Astrocyte of the hippocampus (primary cell): Measurements from ENCODE around the gene SAE1.
"Not testable (repeated sequence)": the region's sequence is repeated elsewhere in the genome, so short reads cannot be mapped to it uniquely, and the experiment has no call there.

Experiments
- DNase-seq: peaks from one replicate; pipeline ENCODE4 v3.0.0; 2011; ENCODE audit warnings: low read depth, low spot score

The SAE1 gene

DNA sequence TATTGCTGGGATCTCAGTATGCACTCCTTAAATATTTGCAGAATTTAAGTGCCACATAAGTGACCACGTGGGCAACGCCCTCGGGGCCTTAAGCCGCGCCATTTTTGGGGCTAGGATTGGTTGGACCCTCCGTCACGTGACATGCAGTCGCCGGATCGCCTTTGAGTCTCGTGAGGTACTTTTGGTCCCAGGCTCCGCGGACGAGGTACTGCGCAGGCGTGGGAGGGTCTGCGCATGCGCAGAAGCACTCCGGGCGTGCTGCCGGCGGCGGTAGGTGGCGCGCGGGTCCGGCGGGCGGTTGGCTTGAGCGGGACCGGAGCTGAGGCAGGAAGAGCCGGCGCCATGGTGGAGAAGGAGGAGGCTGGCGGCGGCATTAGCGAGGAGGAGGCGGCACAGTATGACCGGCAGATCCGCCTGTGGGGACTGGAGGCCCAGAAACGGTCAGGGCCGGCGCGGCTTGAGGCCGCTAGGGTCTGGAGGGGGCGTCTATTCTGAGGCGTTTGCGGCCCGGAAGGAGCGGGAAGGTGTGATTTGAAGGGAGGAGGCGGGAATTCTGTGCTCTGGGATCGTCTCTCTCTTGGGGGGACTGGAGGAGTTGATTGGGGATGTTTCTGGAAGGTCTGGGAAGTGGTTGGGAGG lies at the start of gene SAE1:
Gene SAE1, plus strand, starts transcription at position 247 of the 639 bp plus-strand sequence. Its CDS starts 96 bp downstream, at position 343.
- peak; percentile 99 for DNase-seq

DNA sequence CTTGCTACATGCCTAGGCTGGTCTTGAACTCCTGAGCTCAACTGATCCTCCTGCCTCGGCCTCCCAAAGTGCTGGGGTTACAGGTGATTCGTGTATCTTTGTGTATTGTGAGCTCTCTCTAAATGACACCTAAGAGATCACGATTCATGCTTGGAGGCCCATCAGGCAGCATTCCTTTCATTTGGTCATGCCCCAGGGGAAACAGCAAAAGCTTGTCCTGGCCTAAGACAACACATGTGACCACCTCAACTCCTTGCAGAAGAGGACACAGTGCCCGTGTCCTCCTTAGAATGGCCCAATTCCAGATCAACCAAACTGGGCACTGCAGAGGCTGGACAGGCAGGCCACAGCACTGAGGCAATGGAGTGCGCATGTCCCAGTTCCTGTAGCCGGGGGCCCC lies 49.5 kb upstream of the SAE1 start:
- no peak for DNase-seq

GRCh38 chr19:47082493-47082892 lies 48.1 kb upstream of the SAE1 start:
- no peak for DNase-seq

- DNase-seq, result no peak
These were observed 45.7 kb upstream of the SAE1 start for GRCh38 chr19:47084879-47085439.

DNA sequence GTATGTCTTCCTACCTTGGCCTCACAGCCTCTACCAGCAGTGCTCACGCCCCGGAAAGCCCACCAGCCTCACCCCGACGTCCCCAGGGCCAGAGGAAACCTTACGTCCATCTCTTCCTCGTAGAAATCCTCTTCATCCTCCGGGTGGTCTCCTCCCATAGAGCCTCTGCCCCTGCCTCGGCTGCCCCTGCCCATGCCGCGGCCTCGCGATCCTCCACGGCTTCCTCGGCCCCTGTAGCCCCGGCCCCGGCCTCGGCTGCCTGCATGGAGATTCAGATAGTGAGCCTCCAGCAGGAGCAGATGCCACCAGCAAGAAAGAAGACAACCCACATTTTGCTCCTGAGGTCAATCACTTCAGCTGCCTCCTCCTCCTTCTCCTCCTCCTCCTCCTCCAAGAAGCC lies 44.4 kb upstream of the SAE1 start:
- no peak for DNase-seq

GRCh38 chr19:47089767-47090350 lies 40.8 kb upstream of the SAE1 start:
- no peak for DNase-seq

DNA sequence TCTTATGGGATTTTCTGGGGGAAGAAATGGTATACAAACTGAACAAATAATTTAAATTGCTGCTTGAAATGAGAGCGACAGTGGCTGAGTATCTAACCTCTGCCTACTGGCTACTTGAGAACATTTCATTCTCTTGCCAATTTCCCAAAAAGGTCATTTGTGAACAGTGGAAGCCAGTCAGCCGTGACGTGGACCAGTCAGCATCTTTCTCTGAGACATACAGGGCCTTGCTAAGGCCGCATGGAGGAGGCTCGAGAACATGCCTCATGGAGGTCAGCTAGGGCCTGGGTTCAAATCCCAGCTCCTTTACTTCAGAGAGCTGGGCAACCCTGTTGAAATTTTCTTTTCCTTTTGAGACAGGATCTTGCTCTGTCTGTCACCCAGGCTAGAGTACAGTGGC lies 37.4 kb upstream of the SAE1 start:
- peak; percentile 30 for DNase-seq

DNA sequence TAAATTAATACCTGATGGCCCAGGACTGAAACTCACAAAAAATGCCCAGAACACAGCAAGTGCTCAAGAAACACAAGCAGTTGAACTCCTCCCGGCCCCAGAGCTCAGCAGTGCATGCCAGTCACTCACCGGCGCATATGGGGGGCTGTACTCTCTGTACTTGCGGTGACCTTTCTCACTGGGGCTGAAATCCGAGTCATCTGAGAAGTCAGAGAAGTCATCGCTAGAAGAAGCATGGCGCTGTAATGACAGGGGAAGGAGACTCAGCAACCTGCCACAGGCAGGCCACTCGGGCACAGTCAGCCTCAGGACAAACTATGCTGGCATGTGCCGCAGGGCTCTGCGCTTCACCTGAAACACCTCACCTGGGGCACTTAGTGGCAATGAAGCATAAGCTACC lies 36.8 kb upstream of the SAE1 start:
- DNase-seq, result peak; percentile 20

DNA sequence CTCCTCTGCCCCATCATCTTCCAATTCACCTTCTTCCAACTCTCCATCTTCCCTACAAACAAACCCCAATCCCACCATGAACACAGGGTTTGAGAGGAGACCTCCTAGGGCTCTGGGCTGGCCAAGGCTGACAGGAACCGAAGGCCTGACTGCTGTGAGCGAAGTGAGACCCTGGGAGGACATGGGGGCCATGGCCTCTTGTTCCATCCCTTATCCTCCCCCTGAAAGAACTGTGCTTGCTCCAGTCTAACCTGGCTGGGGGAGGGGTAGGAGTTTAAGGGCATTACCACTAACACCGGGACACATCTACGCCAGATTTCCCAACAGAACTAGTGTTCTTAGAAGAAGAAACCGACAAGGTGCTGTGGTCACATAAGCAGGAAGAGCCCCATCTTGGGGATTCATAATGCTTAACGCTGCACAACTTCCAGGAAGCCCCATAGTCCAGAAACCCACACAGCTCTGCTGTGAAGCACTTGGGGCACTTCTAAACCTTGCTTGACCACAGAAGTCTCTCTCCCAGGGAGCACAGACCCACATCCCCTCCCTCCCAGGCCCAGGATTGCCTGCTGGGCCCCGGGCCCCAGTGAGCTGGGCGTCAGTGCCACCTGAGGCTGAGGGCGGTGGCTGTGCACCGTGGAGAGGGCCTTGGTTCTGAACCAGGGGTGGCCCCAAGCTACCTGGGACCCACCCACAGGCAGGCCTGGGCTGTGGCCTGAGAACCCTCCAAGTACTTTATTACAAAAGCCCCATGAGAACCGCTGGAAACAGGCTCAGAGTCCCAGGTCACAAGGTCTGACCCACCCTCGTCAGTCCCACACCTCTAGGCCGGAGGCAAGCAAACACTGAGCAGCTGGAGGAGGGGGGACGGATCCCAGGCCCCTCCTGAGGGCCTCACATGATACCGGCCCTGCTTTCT lies 35.8 kb upstream of the SAE1 start:
- DNase-seq, result peak; percentile 81

DNA sequence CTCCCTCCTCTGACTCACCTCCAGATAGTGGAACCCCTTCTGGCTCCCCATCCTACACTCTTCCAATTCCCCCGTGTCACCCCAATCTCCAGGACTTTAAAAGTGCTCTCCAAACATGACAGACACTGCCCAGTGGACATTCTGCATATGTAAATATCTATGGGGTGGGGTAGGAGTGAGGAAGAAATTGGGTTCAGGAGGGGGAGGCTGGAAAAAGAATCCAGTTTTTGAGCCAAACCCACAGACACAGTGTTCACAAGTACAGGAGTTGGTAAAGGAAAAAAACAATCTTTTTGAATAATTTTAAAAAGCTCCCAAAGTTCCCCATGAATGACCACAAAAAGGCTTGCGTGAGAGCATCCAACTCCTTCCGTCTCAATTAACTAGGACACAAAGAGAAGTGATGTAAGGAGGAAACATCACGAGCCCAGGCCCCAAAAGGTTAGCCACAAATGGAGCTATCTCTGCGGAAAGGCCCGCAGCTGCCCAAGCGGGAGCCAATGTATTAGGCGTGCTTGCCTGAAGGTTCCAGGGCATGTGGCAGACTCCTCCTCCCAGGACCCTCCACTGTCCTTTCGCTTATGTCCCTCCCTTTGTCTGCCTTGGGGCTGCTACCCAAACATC lies 35.0 kb upstream of the SAE1 start:
- peak; percentile 94 for DNase-seq

DNA sequence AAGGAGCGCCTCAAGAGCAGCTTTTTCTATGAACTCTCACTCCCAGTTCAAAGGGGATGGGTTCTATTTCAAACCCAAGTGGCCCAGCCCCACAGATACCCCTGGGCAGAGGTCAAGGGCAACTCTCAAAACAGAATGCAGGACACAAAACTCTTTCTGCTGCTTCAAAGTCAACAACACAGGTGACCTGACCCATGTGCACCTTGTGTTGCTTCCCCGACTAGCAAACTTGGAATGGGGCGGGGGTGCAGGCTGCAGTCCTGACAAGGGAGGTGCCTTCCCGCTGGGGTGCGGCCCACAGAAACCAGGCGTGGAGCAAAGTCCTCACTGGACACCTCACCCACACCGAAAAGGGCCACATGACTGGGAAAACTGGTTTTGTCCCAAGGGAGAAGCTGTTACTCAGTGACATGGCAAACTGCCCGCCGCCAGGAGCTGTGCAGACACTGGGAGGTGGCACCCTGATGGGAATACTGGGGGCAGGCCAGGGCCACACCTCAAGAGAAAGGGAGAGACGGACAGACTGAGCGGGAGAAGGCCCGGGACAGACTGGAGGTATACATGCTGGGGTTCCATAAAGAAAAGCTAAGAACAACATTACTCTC lies 34.4 kb upstream of the SAE1 start:
- peak; percentile 36 for DNase-seq

- DNase-seq, result no peak
These were observed 33.9 kb upstream of the SAE1 start for GRCh38 chr19:47096721-47097120.

DNA sequence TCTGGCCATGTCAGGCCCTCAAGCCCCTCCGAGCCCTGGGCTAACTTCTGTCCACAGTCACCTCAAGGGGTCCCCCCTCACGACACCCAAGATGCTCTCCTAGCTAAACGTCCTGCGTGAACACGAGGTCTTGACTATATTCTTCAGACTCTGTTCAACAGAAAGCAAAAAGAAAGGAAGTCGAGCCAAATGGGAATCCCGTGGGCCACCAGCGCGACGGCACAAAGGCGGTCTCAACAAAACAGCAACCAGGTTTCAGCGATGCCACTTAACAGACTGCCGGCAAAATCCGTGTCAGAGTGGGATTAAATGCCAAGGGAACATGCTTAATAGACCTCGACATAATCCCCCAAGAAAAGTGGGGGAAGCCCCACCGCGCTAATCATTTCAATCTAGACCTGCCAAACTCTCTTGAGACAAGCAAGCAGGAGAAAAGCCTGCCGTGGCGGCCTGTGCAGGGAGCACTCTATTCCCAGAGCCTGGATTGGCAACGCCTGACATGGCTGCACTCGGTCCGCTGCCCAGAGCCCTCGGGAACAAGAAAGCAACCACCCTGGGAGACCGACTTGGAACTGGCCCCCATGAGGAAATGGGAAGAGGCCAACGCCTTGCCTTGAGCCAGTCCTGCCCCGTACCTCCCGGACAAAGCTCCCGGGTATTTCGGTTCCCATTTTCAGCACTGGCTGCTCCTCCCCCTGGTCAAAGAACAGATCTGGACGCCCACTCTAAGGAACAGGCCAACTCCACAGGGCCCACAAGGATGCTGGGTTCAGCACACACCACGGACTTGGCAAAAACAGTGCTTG lies 33.0 kb upstream of the SAE1 start:
- peak; percentile 80 for DNase-seq

GRCh38 chr19:47098608-47099007 lies 32.0 kb upstream of the SAE1 start:
- no peak for DNase-seq

GRCh38 chr19:47099576-47100050 lies 31.0 kb upstream of the SAE1 start:
- DNase-seq, result no peak

- DNase-seq, result no peak
These were observed 30.3 kb upstream of the SAE1 start for GRCh38 chr19:47100290-47100689.

DNA sequence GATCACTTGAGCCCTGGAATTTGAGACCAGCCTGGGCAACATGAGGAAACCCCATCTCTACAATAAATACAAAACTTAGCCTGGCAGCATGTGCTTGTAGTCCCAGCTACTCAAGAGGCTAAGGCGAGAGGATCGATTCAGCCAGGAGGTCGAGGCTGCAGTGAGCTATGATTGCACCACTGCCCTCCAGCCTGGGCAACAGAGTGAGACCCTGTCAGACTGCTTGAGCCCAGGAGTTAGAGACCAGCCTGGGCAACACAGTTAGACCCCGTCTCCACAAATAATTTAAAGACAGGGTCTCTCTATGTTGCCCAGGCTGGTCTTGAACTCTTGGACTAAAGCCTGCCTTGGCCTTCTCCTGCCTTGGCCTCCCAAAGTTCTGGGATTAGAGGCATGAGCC lies 29.5 kb upstream of the SAE1 start:
- DNase-seq, result not testable (repeated sequence)

DNA sequence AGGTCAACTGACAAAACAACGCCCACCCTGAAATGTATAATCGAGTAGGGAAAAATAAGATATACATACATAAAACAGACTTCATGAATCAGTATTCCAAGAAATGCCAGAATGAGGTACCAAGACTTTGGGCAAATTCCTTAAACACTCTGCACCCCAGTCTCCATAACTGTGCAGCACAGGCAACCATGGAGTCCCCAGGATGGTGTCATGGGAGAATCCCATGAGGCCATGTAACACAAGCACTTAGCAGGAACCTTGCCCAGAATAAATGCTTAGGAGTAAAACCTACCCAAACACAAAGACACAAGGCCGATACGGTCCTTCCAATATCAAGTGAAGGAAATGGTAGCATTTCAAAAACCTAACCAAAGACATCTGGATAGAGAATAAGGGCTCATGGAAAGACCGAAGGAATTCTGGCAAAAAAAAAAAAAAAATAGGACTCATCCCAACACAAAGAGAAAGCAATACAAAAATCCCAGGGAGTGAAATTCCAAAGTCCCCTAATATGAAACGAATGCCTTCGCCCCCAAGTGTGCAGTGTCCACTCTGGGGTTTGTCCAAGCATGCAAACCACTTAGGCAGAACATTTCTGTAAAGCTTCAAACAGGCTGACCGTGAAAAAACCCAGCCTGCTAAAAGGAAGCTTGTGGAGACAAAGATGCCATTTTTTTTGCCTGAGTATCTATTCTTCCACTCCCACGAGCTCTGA lies 28.1 kb upstream of the SAE1 start:
- peak; percentile 34 for DNase-seq

- no peak for DNase-seq
These were observed 26.0 kb upstream of the SAE1 start for GRCh38 chr19:47104680-47105079.

DNA sequence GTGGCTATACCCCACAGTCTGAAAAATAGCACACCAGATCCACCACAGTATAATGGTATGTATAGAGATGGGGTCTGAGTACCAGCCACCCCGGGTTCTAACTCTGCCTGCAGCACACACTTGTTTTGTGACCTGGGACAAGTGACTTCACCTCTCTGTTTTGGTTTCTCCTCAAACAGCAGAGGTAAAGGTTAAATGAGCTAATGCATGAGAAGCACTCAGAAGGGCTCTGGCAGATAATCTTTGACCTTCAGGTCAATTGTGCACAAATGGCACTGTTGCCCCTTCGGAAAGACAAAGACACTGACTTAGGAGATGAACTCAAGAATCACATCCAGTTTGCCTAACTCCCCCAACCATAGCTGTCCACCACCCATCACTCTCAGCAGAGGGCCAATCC lies 24.8 kb upstream of the SAE1 start:
- no peak for DNase-seq
